GM12874 (cell line): Measurements from ENCODE around the gene MALRD1.

Experiments
- TF ChIP-seq, protein P1 (sequence below): IDR thresholded peaks from 2 replicates; pipeline ENCODE4 v1.5.1; 2011; ENCODE audit warnings: low read depth, mild to moderate bottlenecking, control low read depth, low read length, moderate library complexity; ENCODE audit not compliant: insufficient read depth

MALRD1 gene

DNA sequence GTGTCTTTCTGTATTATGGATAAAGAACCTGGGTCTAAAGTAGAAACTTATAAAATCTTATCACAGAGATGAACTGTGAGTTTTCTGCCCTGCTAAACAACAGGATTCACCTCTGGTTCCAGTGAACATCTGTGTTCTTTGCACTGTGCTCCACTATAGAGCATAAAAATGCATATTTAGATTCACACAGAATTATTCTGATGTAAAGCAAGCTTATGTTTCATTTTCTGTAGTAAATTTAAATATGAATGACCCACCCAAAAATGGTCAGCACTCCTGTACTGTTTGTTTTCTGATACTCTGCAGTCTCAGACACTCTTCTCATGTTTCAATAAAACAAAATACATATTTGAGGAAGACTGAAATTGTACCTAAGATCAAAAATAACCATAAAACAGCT lies 563.2 kb downstream of the MALRD1 start:
- TF ChIP-seq, protein P1, sequence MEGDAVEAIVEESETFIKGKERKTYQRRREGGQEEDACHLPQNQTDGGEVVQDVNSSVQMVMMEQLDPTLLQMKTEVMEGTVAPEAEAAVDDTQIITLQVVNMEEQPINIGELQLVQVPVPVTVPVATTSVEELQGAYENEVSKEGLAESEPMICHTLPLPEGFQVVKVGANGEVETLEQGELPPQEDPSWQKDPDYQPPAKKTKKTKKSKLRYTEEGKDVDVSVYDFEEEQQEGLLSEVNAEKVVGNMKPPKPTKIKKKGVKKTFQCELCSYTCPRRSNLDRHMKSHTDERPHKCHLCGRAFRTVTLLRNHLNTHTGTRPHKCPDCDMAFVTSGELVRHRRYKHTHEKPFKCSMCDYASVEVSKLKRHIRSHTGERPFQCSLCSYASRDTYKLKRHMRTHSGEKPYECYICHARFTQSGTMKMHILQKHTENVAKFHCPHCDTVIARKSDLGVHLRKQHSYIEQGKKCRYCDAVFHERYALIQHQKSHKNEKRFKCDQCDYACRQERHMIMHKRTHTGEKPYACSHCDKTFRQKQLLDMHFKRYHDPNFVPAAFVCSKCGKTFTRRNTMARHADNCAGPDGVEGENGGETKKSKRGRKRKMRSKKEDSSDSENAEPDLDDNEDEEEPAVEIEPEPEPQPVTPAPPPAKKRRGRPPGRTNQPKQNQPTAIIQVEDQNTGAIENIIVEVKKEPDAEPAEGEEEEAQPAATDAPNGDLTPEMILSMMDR, result no peak

GRCh38 chr10:19616966-19617365 lies 568.4 kb downstream of the MALRD1 start:
- TF ChIP-seq, protein P1, result no peak

DNA sequence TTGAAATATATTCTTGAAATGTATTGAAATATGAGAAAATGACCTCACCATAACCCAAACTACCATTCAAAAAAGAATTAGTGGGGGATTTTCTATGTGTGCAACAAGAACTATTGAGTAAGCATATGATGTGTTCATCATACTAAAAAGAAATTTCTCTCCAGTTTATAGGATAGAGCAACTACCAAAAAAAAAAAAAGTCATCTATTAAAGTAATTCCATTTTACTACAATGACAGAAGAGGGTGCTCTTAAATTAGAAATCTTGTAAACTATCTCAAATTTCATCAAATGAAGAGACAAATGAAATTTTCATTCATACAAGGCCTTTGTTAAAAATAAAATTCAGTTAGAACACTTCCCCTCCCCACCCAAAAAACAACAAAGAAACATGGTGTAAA lies 572.2 kb downstream of the MALRD1 start:
- TF ChIP-seq, protein P1, result no peak

DNA sequence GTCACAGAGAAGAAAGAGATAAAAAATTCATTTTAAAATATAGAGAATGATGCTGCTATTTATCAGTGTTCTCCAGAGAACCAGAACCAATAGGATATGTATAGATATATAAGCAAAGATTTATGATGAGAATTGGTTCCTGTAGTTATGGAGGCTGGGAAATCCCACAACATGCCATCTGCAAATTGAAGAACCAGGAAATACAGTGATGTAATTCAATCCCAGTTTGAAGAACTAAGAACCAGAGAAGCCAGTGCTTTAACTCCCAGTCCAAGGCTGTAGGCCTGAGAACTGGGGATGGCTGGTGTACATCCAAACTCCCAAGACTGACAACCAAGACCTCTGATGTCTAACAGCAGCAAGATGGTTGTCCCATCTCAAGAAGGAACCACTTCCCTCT lies 574.7 kb downstream of the MALRD1 start:
- TF ChIP-seq, protein P1, result no peak

GRCh38 chr10:19626156-19626555 lies 577.6 kb downstream of the MALRD1 start:
- TF ChIP-seq, protein P1, result no peak

- TF ChIP-seq, protein P1, result no peak
These were observed 580.4 kb downstream of the MALRD1 start for GRCh38 chr10:19628767-19629560.

- TF ChIP-seq, protein P1, result 0 out of 2 replicates have a peak, but pooled peaks have one; percentile 13
These were observed 581.0 kb downstream of the MALRD1 start for GRCh38 chr10:19629567-19629966.
